GM21786 (cell line): Measurements from ENCODE around the gene ANKLE2.
"Not testable (repeated sequence)": the region's sequence is repeated elsewhere in the genome, so short reads cannot be mapped to it uniquely, and the experiment has no call there.

Source experiments
- ATAC-seq: cut with Tn5 transposase; IDR thresholded peaks from one replicate; pipeline ENCODE4 v1.9.1; 2021; ENCODE audit not compliant: unreplicated experiment

The ANKLE2 gene

DNA sequence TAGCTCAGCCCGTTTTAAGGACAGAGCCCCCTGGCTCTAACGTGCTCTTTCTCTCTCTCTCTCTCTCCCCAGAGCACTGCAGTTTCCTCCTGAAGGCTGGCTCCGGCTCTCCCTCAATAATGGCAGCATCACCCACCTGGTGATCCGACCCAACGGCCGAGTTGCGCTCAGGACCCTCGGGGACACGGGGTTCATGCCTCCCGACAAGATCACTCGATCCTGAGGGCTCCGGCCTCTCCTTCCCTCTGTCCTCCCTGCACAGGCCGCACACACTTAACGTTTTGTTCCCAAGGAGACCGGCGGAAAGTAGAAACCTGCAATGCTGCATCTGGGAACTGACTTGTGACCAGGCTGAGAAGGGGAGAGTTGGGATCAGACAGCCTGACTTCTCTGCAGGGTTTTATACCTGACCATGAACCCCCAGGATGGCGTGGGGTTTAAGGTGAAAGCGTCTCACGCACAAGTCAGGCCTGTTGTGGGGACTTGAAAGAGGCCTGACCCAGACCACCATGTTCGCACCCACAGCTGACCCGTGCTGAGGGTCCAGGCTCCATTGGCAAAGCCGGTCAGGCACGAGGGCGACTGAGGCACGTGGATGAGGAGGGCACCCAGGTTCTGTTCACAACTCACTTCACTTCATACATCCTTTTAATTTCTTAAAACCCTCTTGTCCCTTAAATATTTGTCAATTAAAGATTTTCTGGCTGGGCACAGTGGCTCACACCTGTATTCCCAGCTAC is 40.9 kb downstream of the ANKLE2 start:
- no peak for ATAC-seq

DNA sequence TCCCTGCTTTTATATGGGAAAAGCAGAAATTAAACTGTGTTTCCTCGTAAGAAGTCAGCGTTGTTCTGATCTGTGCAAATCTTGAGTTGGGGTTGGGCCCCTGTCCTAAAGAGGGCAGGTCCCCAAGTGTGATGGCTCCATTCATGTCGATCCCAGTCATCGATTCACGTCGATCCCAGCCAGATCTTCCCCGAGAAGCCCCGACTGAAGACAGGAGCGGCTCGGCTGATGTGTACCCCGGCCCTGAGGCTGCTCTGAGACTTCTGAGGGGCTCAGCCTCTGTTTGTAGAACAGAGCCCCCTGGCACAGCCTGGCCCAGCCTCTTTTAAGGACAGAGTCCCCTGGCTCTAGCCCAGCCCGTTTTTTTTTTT is 41.7 kb downstream of the ANKLE2 start:
- ATAC-seq: no peak

DNA sequence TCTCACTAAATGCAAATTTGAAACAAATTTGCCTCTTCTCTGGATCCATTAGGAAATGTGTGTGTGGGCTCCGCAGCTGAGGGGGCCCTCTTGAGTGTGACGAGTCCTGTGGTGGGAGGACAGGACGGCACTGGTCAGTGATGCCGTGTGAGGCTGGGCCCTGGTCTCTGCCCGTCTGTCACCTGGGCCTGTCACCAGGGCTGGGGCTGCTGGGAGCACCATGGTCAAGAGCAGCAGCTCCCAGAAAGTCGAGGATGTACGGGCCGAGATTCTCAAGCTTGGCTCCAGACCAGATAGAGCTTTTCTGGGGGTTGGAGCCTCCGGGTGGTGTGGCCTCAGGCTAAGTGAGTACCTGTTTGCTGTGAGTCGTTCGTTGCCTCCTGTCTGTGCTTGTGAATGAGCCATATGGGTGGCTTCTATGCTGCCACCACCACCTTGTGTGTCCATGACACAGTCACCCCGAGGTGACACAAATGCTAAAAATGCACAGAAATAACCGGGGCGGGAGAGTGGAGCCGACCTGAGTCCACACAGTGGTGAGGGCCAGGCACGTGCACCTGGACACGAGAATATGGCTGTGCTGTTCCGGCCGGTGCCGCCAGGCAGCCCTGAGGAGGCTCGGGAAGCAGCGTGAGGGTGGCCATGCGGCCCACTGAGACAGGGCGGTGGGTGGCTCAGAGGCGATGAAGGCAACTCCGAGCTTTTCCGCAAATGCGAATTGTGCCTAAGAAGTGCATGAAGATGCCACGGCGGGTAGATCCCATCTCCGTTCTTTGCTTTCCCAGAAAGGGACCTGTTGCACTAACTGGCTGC is 42.3 kb downstream of the ANKLE2 start:
- ATAC-seq: no peak

DNA sequence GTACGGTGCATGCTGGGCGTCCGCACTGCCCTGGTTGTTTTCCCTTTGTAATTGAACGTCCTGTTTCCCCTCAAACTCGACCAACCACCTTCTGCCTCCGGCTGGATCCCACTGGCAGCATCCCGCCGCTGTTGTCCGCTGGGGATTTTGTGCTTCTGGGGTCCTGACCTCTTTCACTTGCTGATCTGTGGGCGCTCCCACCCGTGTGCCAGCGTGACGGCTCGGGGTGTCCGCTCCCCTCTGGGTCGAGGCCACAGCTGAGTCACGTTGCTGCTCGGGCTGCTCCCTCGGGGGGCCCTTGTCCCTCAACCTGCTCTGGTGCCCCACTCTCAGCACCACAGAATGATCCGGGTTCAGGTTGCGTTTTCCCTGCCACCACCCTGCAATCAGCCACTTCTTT is 43.0 kb downstream of the ANKLE2 start:
- no peak for ATAC-seq

DNA sequence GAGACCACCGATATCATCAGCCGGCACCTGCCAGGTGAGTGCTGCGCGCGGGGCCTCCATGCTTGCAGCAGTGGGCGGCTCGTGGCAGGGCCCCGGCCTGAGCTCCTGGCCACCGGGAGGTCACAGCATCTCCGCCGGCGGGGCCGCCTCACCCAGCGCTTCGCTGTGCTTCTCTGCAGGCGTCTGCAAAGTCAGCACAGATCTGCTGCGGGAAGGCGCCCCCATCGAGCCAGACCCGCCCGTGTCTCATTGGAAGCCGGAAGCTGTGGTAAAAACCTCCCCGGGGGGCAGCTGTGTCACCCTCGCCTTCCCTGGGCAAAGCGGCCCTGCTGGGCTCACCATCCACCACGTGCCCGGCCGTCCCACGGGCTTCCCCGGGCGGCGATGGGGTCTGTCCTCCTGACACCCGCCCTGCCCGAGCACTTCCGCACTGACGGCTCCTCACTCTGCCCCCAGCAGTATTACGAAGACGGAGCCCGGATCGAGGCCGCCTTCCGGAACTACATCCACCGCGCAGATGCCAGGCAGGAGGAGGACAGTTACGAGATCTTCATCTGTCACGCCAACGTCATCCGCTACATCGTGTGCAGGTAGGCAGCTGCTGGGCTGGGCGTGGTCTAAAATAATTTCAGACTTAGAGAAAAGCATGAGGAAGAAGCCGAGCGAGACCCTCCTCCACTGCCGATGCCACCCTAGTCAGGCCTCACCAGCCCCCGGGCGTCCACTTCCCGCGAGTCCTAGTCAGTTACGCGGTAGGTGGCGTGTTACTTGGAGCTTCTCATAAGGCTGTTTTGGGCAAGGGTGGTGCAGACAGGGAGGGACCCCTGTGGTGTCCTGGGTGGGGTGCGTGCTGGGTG is 43.9 kb downstream of the ANKLE2 start:
- ATAC-seq: no peak

DNA sequence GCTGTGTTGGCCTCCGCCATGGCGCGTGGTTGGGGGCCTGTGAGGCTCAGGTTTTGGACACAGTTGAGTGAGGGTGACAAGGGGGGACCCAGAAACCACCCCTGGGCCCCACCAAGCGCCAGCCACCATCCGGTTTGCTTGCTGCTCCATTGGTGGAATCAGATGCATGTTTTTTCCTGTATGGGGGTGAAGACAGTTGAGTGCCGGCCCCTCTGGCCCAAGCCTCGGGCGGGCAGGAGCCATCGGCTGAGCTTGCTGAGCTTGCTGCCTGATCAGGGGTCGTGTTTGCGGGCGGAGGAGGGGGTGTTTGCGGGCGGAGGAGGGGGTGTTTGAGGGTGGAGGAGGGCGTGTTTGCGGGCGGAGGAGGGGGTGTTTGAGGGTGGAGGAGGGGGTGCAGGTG is 44.6 kb downstream of the ANKLE2 start:
- no peak for ATAC-seq

DNA sequence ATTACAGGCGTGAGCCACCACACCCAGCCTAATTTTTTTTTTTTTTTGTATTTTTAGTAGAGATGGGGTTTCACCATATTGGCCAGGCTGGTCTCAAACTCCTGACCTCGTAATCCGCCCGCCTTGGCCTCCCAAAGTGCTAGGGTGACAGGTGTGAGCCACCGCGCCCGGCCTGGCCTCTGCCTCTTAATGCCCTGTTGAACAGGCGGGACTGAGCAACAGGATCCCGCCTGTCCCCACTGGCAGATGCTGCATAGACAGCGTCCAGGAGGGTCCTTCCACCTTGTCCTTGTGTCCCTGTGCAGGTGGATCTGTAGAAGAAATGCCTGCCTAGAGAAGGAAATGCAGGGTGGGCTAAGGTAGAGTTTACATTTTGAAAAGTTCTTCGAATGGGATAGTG is 45.3 kb downstream of the ANKLE2 start:
- no peak for ATAC-seq

DNA sequence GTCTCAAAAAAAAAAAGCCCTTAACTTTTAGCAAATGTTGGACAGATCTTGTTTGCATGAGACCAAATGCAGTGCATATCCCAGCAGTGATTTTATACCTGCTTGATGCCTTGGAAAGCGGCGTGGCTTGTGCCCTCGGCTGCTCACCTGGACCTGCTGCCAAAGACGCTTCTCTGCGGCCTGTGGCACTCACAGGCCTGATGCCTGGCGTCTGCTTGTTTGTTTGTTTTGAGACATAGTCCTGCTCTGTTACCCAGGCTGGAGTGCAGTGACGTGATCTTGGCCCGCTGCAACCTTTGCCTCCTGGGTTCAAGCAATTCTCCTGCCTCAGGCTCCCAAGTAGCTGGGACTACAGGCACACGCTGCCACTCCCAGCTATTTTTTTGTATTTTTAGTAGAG is 45.8 kb downstream of the ANKLE2 start:
- no peak for ATAC-seq

DNA sequence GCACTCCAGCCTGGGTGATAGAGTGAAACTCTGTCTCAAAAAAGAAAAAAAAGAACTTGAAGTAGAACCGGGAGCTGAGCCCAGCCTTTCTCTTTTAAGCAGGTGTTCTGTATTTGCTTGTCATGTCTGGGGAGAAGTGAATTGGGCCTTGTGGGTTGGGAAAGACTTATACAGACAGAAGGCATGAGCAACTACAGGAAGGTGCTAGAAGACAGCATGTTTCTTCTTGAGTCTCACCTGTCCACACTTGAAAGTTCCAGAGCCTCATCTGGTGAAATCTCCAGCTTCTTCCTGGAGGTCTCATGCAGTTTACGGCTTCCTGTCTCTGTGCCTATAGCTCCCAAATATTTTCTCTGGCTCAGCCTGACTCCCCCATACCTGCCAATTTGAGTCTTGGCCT is 48.5 kb downstream of the ANKLE2 start:
- ATAC-seq: no peak

DNA sequence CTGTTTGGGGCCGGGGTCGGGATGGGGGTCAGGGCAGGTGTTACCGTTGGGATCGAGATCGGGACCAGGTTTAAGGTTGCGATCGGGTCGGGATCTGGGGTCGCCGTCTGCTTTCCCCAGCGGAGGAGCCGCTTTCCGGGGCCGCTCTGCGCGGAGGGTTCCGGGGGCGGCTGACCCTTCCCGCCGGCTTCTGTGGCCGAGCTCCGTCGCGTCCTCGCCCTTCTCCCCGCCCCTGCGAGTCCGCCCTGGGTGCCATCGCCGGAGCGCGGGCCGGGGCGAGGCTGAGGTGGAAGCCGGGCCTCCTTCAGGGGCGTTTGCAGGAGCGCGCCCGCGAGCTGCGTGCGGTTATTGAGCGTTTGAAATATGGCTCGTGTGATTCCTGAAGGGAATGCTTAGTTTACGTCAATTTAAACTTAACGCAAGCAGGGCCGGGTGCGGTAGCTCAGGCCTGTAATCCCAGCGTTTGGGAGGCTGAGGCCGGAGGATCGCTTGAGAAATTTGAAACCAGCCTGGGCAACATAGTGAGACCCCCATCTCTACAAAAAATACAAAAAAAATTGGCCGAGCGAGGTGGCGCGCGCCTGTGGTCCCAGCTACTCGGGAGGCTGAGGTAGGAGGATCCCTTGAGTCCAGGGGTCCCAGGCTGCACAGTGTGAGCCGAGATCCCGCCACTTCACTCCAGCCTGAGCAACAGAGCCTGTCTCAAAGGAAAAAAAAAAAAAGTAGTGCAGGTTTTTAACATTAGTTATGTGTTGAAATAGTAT is 50.4 kb downstream of the ANKLE2 start:
- peak; percentile 8 for ATAC-seq

DNA sequence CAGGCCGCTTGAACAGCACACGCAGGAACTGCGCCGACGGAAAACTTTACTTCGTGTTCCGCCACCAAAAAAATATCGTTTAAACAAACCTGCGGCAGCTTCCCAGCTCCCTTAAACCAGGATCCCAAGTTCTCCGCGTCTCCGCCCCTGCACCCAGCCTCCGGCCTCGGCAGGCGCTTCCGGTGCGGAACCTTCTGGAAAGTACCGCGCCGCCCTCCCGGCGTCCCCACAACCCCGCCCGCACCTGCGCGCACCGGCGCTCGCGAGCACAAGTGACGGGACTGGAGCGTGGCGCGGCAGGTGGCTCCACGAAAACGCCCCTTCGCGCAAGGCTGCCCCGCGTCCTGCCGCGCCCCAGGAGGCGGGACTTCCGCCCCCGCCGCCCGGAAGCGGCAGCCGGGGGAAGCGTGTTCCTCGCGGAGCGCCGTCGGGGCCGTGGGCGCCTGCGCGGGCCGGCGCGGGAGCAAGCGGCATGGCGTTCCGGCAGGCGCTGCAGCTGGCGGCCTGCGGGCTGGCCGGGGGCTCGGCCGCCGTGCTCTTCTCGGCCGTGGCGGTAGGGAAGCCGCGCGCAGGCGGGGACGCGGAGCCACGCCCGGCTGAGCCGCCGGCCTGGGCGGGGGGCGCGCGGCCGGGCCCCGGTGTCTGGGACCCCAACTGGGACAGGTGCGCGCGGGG is 51.1 kb downstream of the ANKLE2 start, which contains the start of gene PGAM5:
TSS of gene PGAM5 (plus strand) at position 438 of the 675 bp plus-strand sequence. CDS start at position 473, 35 bp downstream.
- ATAC-seq: peak; percentile 89

DNA sequence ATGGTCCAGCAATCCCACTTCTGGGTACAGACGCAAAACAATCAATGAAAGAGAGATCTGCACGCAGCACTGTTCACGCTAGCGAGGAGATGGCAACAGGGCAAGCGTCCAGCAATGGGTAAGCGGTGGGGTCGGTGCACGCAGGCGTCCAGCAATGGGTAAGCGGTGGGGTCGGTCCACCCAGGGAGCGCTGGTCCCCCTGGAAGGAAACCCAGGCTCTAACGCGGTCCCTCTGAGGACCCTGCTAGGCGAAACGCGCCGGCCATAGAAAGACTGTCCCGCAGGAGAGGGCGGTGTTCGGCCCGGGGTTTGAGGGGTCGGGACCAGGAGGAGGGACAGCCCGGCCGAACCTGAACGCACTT is 51.6 kb downstream of the ANKLE2 start:
- ATAC-seq: peak; percentile 24

DNA sequence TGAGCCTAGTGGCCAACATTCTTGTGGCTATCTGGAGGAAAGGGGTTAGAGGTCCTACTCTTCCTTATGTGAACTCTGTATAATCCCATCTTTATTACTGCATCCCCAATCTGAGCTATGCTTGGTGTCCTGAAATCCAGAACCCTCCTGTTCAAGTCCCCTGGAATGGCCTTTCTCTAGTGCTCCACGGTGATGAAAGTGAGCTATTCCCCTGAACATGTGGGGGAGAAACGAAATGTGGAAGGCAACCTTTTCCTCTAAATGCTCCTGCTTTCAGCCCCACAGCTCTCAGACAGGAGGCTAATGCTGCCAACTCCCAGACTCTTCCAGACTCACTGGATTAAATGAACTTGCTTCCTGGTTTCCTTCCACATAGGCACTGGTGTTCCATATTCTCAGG is 53.5 kb downstream of the ANKLE2 start:
- ATAC-seq: no peak

DNA sequence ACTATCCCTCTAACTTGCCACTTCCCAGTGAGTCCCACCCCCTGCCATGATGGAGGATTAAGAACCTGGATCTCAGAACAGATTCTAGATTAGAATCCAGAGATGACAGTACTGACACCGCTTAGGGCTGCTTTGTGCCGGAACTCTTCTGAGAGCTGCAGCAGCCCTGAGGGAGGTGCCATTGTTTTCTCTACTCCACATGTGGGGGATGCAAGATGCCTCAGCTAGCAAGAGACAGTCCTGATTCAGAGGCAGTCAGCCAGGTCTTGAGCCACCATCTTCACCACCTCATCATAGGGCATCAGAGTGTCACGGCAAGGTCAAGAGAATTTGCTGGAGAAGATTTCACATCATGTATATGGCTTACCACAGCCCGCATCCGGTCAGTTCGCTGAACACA is 54.4 kb downstream of the ANKLE2 start:
- no peak for ATAC-seq

DNA sequence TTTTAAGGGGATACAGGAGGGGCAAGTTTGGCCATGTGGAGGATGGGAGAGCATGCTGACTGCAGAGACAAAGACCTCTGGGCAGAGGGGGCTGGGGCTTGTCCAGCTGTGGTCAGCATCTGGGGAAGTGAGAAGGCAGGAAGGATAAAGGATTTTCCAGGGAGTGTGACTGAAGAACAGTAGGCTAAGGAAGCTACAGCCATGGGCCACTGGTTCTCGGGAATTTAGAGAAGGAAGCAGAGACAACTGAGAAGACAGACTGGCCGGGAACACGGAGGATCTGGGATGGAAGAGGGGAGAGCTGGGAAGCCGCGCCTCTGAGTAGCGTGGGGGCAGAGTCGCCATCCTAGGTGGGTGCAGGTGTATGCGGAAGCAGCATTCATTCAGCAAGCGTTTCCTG is 58.0 kb downstream of the ANKLE2 start:
- no peak for ATAC-seq

DNA sequence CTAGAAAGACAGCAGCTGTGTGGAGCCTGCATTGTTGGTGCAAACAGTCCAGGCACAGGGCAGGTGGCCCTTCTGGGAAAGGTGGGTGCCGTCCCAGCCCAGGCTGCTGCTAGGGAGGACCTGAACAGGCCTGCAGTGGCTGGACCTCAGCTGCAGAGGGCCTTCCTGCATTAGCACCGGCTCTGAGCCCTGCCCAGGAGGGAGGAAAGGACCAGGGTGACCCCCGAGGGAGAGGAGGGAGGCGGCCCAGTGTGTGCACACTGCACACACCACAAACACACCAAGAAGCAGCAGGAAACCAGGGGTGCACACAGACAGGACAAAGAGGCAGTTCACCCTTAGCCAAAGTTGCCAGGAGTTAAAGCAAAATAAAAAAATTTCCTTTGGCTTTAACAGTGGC is 59.0 kb downstream of the ANKLE2 start:
- ATAC-seq: no peak

DNA sequence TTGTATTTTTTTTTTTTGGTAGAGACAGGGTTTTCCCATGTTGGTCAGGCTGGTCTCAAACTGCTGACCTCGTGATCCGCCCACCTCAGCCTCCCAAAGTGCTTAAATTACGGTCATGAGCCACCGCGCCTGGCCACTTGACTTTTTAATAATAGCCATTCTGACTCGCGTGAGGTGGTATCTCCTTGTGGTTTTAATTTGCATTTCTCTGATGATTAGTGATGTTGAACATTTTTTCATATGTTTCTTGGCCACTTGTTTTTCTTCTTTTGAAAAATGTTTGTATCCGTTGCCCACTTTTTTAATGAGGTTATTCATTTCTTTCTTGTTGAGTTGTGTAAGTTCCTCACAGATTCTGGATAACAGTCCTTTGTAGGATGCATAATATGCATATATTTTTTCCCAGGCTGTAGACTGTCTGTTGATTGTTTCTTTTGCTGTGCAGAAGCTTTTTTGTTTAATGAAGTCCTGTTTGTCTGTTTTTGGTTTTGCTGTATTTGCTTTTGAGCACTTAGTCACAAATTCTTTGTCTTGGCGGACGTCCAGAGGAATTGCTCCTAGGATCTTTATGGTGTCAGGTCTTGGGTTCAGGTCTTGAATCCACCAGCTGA is 61.3 kb downstream of the ANKLE2 start:
- ATAC-seq: no peak

DNA sequence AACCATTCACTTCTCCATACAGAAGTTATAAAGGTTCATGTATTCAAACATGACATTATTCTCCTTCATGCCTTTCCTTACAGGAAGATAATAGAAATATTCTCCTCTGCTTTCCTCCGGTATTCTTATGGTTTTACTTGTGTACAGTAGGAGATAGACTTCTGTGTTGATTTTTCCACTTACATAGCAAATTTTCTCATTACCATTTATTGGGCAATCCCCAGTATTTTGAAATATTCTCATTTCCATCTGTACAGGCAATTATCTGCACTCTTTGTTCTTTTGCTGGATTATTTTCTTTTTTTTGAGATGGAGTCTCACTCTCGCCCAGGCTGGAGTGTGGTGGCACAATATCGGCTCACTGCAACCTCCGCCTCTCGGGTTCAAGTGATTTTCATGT is 63.3 kb downstream of the ANKLE2 start:
- ATAC-seq: no peak

DNA sequence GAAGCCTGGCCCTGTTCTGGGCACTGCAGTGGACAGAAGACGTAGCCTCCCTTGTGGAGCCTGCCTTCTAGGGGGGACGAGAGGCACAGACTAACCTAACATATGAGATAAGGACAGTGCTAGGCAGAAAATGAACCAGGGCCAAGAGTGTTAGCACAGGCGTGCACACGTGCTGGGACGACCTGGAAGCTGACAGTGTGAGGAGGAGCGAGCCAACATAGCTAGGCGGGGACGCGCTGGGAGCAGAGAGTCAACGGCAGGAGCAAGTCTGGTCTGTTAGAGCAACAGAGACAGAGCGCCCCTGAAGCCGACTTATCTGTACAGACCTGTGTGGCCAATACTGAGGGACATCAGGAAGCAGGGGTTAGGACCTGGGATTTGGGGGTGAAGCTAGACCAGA is 66.2 kb downstream of the ANKLE2 start:
- no peak for ATAC-seq

DNA sequence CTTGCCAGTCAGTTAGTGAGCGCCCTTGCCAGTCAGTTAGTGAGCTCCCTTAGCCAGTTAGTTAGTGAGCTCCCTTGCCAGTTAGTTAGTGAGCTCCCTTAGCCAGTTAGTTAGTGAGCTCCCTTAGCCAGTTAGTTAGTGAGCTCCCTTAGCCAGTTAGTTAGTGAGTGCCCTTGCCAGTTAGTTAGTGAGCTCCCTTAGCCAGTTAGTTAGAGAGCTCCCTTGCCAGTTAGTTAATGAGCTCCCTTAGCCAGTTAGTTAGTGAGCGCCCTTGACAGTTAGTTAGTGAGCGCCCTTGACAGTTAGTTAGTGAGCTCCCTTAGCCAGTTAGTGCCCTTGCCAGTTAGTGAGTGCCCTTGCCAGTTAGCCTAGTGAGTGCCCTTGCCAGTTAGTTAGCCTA is 66.7 kb downstream of the ANKLE2 start:
- not testable (repeated sequence) for ATAC-seq
